ENCODE data around the gene MAP1LC3C.

MAP1LC3C gene

GRCh38 chr1:241999026-241999425 lies at the start of gene MAP1LC3C:
Gene MAP1LC3C, minus strand, starts transcription at chr1:241999098. Its CDS starts 90 bp downstream, at chr1:241999008.
- Histone ChIP-seq H3K27me3 (replicated peaks) (no peaks in the 10 kb centered on the region), H3K27ac (no peak within 1 kb of the TSS), H3K36me3 (replicated peaks) (no peaks in the 10 kb centered on the region), H3K4me3 (ENCODE audit: low read depth, low read length) (peak within 1 kb of the TSS; percentile 44)
- in situ Hi-C loops (cut with HindIII; ENCODE audit: low pct_ligation_motif_present, low sequenced_read_pairs) = no loop called here
- DNase-seq = no peak
- no peak for TF ChIP-seq CTCF (IDR thresholded peaks at IDR 0.05; ENCODE audit: low read depth, low read length, missing control alignments)

DNA sequence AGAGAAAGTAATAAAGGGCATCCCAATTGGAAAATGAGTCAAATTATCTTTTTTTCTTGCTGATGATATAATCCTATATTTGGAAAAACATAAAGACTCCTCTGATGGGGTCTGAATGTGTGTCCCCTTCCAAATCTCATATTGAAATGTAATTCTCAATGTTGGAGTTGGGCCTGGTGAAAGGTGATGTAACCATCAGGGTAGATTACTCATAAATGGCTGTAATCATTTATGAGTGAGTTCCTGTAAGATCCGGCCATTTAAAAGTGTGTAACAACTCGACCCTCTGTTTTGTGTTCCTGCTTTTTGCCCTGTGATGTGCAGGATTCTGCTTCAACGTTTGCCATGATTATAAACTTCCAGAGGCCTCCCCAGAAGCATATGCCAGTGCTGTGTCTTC lies 44.3 kb upstream of the MAP1LC3C start:
- in situ Hi-C loops (cut with HindIII; ENCODE audit: low pct_ligation_motif_present, low sequenced_read_pairs) = no loop called here
- no peaks in the 10 kb centered on the region for H3K36me3 ChIP-seq (replicated peaks)
- no peaks in the 10 kb centered on the region for H3K27me3 ChIP-seq (replicated peaks)
- H3K4me3 ChIP-seq (ENCODE audit: low read depth, low read length) = no peak overlapping the region
- no peak overlapping the region for H3K27ac ChIP-seq
- no peak for DNase-seq
- TF ChIP-seq CTCF (IDR thresholded peaks at IDR 0.05; ENCODE audit: low read depth, low read length, missing control alignments) = no peak

DNA sequence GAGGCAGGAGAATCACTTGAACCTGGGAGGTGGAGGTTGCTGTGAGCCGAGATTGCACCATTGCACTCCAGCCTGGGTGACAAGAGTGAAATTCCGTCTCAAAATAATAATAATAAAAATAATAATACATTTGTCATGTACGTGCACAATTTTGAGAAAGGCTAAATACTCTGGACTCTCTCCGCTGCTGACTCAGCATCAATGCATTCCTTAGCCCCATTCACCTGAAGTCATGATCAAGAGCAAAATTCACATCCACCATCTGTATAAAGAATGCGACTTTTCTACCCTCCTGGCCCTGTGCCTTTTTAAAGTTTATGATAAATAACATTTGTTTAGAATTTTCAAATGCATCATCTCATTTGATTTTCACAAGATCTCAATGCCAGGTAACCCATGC lies 35.5 kb upstream of the MAP1LC3C start:
- H3K4me3 ChIP-seq (ENCODE audit: low read depth, low read length) = no peak overlapping the region
- H3K27me3 ChIP-seq (replicated peaks) = no peaks in the 10 kb centered on the region
- in situ Hi-C loops (cut with HindIII; ENCODE audit: low pct_ligation_motif_present, low sequenced_read_pairs) = no loop called here
- no peak overlapping the region for H3K27ac ChIP-seq
- no peaks in the 10 kb centered on the region for H3K36me3 ChIP-seq (replicated peaks)
- DNase-seq = no peak
- no peak for TF ChIP-seq CTCF (IDR thresholded peaks at IDR 0.05; ENCODE audit: low read depth, low read length, missing control alignments)

- TF ChIP-seq CTCF (IDR thresholded peaks at IDR 0.05; ENCODE audit: low read depth, low read length, missing control alignments) = no peak
- in situ Hi-C loops (cut with HindIII; ENCODE audit: low pct_ligation_motif_present, low sequenced_read_pairs) = no loop called here
These were observed 34.5 kb upstream of the MAP1LC3C start for GRCh38 chr1:242033447-242033846.

DNA sequence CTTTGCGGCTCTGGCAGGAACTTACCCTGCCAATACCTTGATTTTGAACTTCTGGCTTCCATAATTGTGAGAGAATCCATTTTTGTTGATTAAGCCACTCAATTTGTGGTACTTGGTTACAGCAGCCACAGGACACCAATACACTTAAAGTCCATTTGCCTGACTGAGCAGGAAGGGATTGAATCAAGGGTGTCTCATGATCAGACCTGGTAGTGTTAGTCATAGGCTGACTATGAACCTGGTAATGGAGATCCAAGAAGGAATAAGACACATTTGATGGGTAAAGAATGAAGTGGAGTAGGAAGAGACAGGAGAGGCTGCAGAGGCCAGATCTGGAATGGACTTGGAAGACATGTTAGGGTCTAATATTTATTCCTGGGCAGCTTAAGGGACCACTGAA lies 31.2 kb upstream of the MAP1LC3C start:
- no peak for TF ChIP-seq CTCF (IDR thresholded peaks at IDR 0.05; ENCODE audit: low read depth, low read length, missing control alignments)
- Histone ChIP-seq H3K27ac (no peak overlapping the region), H3K36me3 (replicated peaks) (no peaks in the 10 kb centered on the region), H3K27me3 (replicated peaks) (no peaks in the 10 kb centered on the region), H3K4me3 (ENCODE audit: low read depth, low read length) (no peak overlapping the region)
- DNase-seq = no peak
- in situ Hi-C loops (cut with HindIII; ENCODE audit: low pct_ligation_motif_present, low sequenced_read_pairs) = no loop called here

More at GRCh38 chr1:242033447-242033846, 34.5 kb upstream of the MAP1LC3C start:
- H3K4me3 ChIP-seq (ENCODE audit: low read depth, low read length) = no peak overlapping the region
- no peaks in the 10 kb centered on the region for H3K36me3 ChIP-seq (replicated peaks)
- DNase-seq = no peak
- no peaks in the 10 kb centered on the region for H3K27me3 ChIP-seq (replicated peaks)
- H3K27ac ChIP-seq = no peak overlapping the region

DNA sequence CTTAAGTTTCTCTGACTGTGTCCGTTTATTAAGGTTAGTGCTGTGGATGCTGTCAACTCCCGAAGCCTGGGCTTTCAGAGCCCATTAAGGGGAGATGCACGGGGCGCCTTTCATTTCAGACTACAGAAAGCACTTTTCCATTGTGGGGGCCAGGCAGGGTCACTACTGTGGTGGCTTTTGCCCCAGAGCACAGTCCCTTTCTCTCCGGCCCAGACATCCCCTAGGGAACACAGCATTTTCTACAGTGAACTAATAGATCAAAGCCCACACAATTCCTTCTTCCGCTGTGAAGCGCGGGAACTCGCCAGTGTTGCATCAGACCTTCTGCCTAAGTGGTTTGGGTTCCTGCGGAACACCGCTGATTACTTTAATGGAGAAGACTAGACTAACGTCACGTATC lies 26.8 kb upstream of the MAP1LC3C start:
- Histone ChIP-seq H3K36me3 (replicated peaks) (no peaks in the 10 kb centered on the region), H3K27me3 (replicated peaks) (no peaks in the 10 kb centered on the region), H3K27ac (no peak overlapping the region), H3K4me3 (ENCODE audit: low read depth, low read length) (no peak overlapping the region)
- no peak for TF ChIP-seq CTCF (IDR thresholded peaks at IDR 0.05; ENCODE audit: low read depth, low read length, missing control alignments)
- in situ Hi-C loops (cut with HindIII; ENCODE audit: low pct_ligation_motif_present, low sequenced_read_pairs) = no loop called here
- DNase-seq = no peak
